Activated CD8-positive, alpha-beta memory T cell treated with anti-CD3 and anti-CD28 coated beads, Interleukin-2, amount 50 U/mL, for 4 hours (primary cell): Measurements from ENCODE around the gene MAGEA11.
"Not testable (repeated sequence)": the region's sequence is repeated elsewhere in the genome, so short reads cannot be mapped to it uniquely, and the experiment has no call there.

Experiments
- DNase-seq: peaks from one replicate; pipeline ENCODE4 v3.0.0-alpha.2; 2020

MAGEA11 gene

DNA sequence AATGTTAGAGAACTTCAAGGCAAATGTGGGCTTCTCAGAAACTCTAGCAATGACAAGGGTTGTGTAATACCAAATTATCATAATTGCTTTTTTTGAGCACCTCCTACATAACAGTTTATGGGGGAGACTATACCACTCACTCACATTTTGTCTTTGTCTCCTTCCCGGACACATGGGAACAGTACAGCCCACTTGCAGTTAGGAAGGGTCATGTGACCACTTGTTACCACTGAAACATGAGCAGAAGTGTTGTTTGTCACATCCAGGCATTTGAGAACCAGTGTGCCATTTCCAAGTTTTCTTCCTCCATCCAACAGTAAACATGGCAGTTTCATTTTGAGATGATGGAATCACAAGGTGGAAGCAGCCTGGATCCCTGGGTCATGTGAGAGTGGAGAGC is 6.9 kb downstream of the MAGEA11 start:
- DNase-seq, result no peak

DNA sequence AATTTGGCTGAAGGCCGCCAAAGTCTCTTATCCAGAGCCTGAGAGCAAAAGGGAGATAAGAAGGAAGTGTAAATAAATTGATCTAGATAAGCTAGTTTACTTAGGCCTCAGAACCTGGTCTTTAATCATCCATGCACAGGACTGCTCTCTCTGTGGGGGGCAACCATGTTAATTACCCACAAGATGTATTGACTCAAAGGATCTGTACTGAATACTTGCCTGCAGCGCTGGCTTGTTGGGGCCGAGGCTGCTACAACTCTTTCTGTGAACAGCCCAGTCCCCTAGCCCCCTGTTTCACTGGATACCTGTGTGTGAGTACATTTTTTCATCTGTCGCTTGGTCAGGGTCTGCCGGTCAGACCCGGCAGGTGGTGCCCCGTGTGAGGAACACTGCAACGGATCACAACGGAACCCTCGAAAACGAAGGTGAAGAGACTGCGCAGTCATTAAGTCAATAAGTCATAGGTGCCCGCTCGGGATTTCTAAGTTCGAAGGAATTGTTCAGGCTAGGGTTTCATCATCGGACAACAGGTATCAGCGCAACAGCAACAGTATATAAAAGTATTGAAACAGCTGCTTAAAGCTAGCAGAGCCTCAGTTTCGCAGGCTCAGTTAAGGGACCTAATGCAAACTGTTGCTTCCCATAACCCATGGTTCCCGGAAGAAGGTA is 8.3 kb downstream of the MAGEA11 start:
- DNase-seq, result no peak

DNA sequence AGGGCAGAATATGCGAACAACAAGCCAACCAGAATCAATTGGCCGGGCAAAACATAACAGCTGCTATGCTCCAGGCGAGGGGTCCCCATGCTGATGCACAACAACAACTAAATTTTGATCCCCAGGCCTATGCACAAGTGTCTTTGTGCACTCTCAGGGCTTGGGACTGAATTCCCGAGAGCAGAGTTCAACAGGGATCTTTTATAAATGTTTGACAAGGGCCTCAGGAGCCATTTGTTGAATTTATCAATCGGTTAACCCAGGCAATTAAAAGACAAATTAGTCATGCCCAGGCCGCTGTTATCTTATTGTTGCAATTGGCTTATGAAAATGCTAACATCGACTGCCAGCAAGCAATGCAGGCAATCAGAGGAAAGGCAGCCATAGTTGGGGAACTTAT is 9.4 kb downstream of the MAGEA11 start:
- not testable (repeated sequence) for DNase-seq

DNA sequence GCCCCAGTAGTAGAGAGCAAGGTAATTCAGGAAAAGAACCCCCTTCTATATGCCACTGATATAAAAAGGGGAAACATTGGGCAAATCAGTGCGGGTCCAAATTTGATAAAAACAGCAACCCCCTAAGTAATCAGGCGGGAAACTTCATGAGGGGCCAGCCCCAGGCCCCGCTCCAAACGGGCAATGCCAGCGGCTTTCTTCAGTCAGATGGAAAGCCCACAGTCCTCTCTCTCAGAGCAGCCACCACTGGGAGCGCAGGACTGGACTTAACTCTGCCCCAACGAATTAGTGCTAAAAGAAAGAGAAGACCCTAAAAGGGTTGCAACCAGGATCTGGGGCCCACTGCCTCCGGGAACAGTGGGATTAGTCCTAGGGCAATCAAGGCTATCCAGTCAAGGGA is 9.9 kb downstream of the MAGEA11 start:
- DNase-seq, result no peak

DNA sequence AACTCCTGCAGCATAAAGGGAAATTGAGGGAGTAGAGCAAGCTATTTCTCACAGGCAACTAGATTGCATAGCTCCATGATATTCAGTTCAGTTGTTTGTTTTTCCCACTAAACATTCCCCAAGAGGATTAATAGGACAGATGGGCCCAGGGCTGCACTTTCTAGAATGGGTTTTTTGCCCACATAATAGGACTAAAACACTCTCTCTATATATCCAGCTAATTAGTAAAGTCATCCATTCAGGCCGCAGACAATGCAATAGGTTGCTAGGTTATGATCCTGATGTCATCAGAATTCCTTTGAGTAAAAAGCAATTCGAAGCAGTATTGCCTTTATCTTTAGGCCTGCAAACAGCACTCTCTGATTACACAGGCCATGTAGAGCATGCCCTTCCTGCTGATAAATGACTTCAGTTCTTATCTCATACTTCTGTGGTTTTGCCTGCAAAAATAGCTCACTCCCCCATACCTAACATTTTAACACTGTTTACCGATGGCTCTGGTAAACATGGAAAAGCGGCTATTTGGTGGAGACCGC is 11.8 kb downstream of the MAGEA11 start:
- DNase-seq, result not testable (repeated sequence)

DNA sequence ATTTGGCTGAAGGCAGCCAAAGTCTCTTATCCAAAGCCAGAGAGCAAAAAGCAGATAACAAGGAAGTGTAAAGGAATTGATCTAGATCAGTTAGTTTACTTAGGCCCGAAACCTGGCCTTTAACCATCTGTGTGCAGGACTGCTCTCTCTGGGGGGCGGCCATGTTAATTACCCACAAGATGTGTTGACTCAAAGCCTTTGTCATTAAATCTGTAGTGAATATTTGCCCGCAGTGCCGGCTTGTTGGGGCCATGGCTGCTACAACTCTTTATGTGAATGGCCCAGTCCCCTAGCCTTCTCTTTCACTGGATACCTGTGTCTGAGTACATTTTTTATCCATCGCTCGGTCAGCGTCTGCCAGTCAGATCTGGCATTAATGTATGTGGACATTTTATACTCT is 15.4 kb downstream of the MAGEA11 start:
- DNase-seq, result not testable (repeated sequence)

DNA sequence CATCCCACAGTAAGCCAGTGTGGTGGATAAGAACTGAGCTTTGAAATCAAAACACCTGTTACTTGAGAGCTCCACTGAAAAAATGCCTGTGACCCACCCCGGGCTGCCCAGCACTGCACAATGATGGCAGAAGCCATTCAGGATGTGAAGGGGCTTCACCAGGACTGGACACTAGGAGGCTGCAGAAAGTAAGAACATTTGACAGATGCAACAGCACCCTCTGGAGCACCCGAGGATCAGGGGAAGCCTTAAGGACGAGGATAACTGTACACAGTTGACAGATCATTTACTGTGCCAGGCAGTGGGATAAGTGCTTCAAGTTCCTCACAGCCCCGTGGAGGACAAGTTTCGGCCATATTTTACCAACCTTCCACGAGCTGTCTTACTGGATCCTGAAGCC is 30.4 kb downstream of the MAGEA11 start:
- not testable (repeated sequence) for DNase-seq

DNA sequence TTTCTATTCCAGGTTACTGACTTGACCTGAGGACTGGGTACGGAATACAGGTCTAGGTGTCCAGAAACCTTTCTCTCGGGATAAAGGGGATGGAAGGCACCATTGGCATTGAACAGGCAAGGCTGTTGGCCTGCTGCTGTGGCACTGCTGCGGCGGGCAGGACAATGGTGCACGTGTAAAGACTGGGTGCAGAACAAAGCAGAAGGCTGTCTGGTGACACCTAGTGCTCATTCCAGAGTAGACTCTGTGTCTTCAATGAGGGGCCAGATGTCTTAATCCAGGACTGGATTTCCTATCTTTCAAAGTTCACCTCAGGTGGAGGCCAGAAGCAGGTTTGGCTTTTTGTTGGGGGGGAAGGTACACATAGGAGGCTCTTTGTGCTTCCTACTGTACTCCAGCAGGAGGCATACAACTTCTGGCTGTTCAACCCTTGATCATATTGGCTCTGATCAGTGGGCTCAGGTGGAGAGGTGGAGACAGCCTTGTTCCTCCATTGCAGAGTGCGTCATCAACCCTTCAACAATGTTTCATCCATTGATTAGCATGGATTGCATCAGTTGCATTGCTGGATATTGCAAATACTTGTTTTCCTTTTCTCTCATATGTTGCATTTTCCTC is 34.6 kb downstream of the MAGEA11 start:
- not testable (repeated sequence) for DNase-seq

DNA sequence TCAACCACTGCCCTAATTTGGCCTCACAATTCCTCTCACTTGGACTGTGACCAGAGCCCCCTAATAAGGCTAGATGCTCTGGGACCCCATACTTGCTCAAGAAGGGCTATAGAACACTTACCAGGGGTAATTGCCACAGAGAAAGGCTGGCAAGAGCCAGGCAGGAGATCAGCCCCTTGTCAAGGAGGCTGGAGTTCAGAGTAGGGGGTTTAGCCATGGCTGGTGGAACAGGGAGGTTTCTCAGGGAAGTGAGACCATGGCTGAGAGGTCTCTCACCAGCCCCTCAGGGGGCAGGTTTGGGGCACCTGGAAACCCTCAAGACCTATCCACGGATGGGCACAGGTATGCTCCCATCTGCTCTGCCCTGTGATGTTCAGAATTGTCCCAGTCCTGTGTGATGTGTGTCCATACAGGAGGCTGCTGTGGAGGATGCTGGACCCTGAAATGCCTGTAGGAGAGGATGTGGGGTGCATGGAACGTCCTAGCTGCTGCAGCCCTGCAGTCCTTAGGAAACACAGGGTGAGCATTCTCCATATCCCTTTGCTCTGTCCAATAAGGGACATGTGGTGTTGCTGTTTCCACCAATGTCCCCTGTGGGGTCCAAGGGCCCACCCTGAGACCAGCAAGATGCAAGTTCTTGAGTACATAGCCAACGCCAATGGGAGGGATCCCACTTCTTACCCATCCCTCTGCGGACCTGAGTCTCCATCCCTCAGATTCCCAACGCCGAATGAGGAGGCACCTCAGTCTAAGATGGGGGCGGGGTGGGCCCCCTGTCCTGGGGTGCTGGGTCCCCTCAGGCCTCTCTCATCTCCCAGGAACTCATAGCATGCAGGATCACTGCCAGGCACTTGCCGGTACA is 45.6 kb downstream of the MAGEA11 start:
- no peak for DNase-seq

DNA sequence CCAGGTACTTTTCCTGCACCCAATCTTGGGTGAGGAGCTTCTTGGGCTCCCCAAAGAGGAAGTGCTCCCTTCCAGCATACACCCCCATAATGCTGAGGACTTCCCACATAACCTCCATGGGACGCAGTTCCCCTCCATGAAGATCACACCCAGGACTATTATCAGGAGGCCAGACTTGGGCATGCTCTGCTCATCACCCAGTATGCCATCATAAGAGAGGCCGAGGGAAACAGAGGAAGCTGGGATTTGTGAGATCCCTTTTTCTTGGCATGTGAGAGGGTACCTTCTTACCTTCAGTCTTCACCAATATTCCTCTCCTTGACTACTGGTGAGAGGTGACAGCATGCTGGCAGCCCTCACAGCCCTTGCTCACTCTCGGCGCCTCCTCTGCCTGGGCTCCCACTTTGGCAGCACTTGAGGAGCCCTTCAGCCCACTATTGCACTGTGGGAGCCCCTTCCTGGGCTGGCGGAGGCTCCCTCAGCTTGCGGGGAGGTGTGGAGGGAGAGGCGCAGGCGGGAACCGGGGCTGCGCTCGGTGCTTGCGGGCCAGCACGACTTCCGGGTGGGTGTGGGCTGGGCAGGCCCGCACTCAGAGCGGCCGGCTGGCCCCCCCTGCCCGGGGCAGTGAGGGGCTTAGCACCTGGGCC is 46.3 kb downstream of the MAGEA11 start:
- DNase-seq, result no peak

DNA sequence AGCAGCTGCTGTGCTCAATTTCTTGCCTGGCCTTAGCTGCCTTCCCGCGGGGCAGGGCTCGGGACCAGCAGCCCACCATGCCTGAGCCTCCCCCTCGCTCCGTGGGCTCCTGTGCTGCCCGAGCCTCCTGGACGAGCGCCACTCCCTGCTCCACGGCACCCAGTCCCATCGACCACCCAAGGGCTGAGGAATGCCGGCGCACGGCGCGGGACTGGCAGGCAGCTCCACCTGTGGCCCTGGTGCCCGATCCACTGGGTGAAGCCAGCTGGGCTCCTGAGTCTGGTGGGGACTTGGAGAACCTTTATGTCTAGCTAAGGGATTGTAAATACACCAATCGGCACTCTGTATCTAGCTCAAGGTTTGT is 46.8 kb downstream of the MAGEA11 start:
- not testable (repeated sequence) for DNase-seq

DNA sequence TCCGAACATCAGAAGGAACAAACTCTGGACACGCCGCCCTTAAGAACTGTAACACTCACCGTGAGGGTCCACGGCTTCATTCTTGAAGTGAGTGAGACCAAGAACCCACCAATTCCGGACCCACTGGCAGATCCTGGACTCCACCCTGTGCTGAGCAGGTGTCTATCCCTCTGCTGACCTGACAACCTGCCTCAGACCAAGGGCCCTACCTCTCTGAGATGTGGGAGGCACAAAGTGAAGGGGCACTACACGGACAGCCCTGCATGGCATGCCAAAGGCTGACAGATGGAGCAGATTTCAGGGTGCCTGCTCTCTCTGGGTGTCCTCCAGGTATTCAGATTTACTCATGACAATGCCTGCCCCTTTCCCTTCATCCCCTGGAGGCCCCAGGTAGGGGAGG is 48.0 kb downstream of the MAGEA11 start:
- no peak for DNase-seq

DNA sequence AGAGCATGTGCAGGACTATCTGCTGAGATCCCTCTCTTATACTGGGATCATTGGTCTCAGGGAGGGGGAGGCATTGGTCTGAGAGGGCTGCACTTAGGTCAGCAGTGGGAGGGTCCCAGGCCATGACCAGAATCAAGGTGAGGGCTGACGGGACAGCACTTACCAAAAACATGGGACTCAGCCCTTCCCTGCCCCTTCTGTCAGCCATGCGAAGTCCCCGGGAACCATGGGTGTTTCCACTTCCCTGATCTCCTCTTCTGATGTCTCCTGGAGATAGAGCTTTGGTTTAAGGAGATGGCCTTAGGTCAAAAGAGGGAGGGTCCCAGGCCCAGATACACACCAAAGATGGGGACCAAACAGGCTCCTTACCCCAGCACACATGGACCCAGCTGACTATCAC is 49.1 kb downstream of the MAGEA11 start:
- no peak for DNase-seq

DNA sequence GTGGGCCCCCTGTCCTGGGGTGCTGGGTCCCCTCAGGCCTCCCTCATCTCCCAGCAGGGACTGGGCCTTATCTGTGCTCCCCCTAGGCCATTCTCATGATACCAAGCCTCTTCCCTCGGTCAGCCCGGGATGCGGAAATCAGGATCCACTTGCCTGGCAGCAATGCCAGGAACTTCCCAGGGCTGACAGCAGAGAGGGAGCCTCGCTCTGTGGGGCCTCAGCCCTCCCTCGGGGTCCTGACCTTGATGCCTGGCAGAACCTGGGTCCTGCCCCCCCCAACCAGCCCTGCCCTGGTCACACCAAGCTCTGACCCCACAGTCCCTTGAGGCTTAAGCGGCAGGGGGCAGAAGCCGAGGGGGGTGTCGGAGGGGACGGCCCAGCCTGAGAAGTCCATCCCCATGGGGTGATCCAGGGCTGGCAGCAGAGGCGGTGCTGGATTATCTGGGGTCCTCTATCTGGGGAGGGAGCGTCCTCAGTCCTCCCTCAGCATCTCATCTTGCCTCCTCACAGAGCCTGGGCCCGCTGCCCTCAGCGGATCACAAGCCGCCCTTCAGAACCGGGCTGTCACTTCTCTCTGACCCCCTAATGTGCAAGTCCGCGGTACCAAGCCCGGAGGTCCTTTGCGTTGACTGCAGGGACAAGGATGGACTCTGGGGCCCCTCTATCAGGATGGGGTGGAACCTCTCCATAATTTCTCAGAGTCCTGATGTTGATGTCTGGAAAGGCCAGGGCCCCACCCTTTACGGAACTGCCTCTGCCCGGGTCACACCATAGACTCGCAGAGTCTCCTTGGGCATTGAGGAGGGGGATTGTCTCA is 50.2 kb downstream of the MAGEA11 start:
- not testable (repeated sequence) for DNase-seq

DNA sequence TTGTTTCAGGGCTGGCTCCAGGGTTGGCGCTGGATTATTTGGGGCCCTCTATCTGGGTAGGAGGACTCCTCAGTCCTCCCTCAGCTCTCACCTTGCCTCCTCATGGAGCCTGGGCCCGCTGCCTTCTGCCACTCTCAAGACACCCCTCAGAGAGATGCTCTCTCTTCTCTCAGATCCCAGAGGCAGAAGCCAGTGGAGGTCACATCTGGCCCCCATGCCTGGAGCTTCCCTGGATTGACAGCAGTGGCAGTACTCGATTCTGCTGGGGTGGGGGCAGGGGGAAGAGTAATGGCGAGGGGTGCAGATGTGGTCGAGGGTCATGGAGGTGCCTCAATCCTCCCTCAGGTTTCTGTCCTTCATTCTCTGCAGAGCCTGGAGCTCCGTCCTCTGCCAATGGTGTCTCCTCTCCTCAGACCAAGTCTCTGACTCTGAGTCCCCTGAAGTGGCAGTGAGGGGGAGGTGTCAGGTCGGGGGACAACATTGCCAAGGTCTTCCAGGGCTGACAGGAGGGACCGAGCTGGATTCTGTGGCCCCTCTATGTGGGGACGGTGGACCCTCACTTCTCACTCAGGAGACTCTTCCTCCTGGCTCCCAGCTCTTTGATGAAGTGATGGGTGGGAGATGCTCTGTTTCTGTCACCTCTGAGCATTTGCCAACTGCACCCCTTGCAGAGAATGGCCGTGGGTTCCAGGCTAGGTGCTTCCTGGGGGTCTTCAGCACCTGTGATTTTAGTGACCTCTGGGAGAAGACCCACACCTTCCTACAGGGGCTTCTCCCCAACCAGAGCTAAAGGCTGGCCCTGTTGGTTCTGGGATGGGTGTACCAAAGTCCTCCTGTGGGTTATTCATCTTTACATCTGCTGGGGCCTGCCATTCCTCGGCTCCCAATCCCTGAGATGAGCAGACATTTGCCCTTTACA is 51.1 kb downstream of the MAGEA11 start:
- DNase-seq, result no peak
